Heart left ventricle (tissue), 13 donors: Measurements from ENCODE around the gene VCL.

Source experiments
- CTCF ChIP-seq, 12 donors: fragments of 200-600 bp; sonication (generic) in 4 of 12; IDR thresholded peaks; one replicate each; pipeline versions ENCODE4 v1.5.0 to v1.8.0; 2018 to 2022; ENCODE audit warnings: antibody characterized with exemption in 12 of 12, mild to moderate bottlenecking in 5 of 12
- POLR2A ChIP-seq, 2 donors: fragments of 450-650 bp; IDR thresholded peaks; one replicate each; pipeline ENCODE4 v1.6.1; 2017; ENCODE audit warnings: antibody characterized with exemption in 2 of 2, mild to moderate bottlenecking in 2 of 2, moderate library complexity in 2 of 2
- donor health status: ischemic (EF 13 %, LVEDD 7.1; RV severe dilation, severe dysfunction).
- donor health status: DM: no; HTN: yes; CAD: no.
- donor health status: DM: no; HTN: no; CAD: no.
- donor health status: ischemic (EF 25% LVEDD 6.9; RV normal size, moderate dysfunction).
- donor health status: ischemic (EF 25% LVEDD 5.7; RV mildly dilated, moderate dysfunction).
- donor health status: ischemic (EF 35%, LVEDD 5.7; RV mildly dilated, moderate dysfunction).
- donor health status: nonischemic (EF 11% LVEDD 7.7; RV severe dilation, severe dysfunction).
- donor health status: DM: yes; HTN: yes; CAD: no.
- donor health status: PGD.
- donor health status: ischemic (EF 29% LVEDD 5.4; RV normal size, mild dysfunction).
- donor health status: nonischemic (EF 23%, LVEDD 6.1; RV moderate dilation, normal function).

GRCh38 chr10:73962386-73962785 is 35.5 kb upstream of the VCL start:
- no peak for TF ChIP-seq CTCF (IDR thresholded peaks at IDR 0.05)
- no peak for TF ChIP-seq POLR2A (IDR thresholded peaks at IDR 0.05)
